Activated B cell treated with CpG ODN at 0.5 μM for 24 hours (primary cell): ENCODE results near the gene TRRAP. TPM values are rescaled to one million over a fixed set of nuclear protein-coding genes. Genes with fewer than 3 reads are reported as not detected.

Source experiments
- ATAC-seq: fragments of 200-7000 bp; cut with Tn5 transposase; one replicate; pipeline ENCODE4 v1.10.0; 2021; ENCODE audit warnings: low read depth, mild to moderate bottlenecking, moderate library complexity
- CTCF ChIA-PET: fragments of 350-600 bp; sonication (Branson Sonifier 250); formaldehyde crosslinking; loops from one replicate; lab custom pipeline; 2021; ENCODE audit warnings: antibody characterized with exemption; lab: Charles Lee
- POLR2A ChIA-PET: fragments of 350-600 bp; sonication (Branson Sonifier 250); formaldehyde crosslinking; loops from one replicate; lab custom pipeline; 2021; ENCODE audit warnings: antibody characterized with exemption; lab: Charles Lee
- DNase-seq: peaks from one replicate; pipeline ENCODE4 v3.0.0; 2022
- H3K27ac Mint-ChIP-seq: one replicate; pipeline ENCODE4 v1.8.0; 2020; ENCODE audit warnings: mixed read lengths
- H3K27me3 Mint-ChIP-seq: one replicate; pipeline ENCODE4 v1.8.0; 2021; ENCODE audit warnings: mixed read lengths
- H3K36me3 Mint-ChIP-seq: one replicate; pipeline ENCODE4 v1.8.0; 2021; ENCODE audit warnings: low read depth, mixed read lengths
- H3K4me1 Mint-ChIP-seq: one replicate; pipeline ENCODE4 v1.8.0; 2021; ENCODE audit warnings: mixed read lengths
- H3K4me3 Mint-ChIP-seq: one replicate; pipeline ENCODE4 v1.8.0; 2020; ENCODE audit warnings: mild to moderate bottlenecking, mixed read lengths
- H3K9me3 Mint-ChIP-seq: one replicate; pipeline ENCODE4 v1.8.0; 2020; ENCODE audit warnings: mixed read lengths
- intact Hi-C: fragments of 100-400 bp; cut with micrococcal nuclease; formaldehyde crosslinking; loops from one replicate; pipeline ENCODE4 v1.15.1; 2024
- total RNA-seq: library from RNA; stranded (reverse); gene quantifications from 2 replicates; pipeline ENCODE4 v1.2.3, GENCODE V29; 2022
- TF ChIP-seq, protein P1 (sequence below): fragments of 200-600 bp; IDR thresholded peaks from one replicate; pipeline ENCODE4 v1.8.0; 2022; ENCODE audit warnings: antibody characterized with exemption, mild to moderate bottlenecking

TRRAP gene
- total RNA-seq, 1 donor from 2014 or later = 77.9 TPM

- POLR2A ChIA-PET = interaction anchor here (1.1 kb wide), 1 partner anchor 19 kb away, joined by 3 read pairs; no protein-coding TSS in a partner anchor
- Mint-ChIP-seq H3K36me3 (peaks cover 81% of the 10 kb centered on the region), H3K27ac (no peak overlapping the region), H3K4me1 (no peaks in the 10 kb centered on the region), H3K27me3 (no peaks in the 10 kb centered on the region), H3K9me3 (no peaks in the 10 kb centered on the region), H3K4me3 (no peak overlapping the region)
- DNase-seq (no peak), ATAC-seq (no peak)
- TF ChIP-seq, protein P1, sequence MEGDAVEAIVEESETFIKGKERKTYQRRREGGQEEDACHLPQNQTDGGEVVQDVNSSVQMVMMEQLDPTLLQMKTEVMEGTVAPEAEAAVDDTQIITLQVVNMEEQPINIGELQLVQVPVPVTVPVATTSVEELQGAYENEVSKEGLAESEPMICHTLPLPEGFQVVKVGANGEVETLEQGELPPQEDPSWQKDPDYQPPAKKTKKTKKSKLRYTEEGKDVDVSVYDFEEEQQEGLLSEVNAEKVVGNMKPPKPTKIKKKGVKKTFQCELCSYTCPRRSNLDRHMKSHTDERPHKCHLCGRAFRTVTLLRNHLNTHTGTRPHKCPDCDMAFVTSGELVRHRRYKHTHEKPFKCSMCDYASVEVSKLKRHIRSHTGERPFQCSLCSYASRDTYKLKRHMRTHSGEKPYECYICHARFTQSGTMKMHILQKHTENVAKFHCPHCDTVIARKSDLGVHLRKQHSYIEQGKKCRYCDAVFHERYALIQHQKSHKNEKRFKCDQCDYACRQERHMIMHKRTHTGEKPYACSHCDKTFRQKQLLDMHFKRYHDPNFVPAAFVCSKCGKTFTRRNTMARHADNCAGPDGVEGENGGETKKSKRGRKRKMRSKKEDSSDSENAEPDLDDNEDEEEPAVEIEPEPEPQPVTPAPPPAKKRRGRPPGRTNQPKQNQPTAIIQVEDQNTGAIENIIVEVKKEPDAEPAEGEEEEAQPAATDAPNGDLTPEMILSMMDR = no peak
- intact Hi-C loops = no loop called here
- CTCF ChIA-PET = no interaction called here
Observed at GRCh38 chr7:98910427-98910826, 32.1 kb downstream of the TRRAP start.

GRCh38 chr7:98911916-98912315 is 33.6 kb downstream of the TRRAP start:
- no peak overlapping the region for H3K4me3 Mint-ChIP-seq
- ChIA-PET CTCF (interaction anchor here (1.2 kb wide), 1 partner anchor 33 kb away, joined by 3 read pairs; the partner anchor contains the start of gene TRRAP), POLR2A (no interaction called here)
- intact Hi-C loops = no loop called here
- no peak for DNase-seq
- peaks cover 82% of the 10 kb centered on the region for H3K36me3 Mint-ChIP-seq
- H3K9me3 Mint-ChIP-seq = no peaks in the 10 kb centered on the region
- H3K4me1 Mint-ChIP-seq = no peaks in the 10 kb centered on the region
- TF ChIP-seq, protein P1 = no peak
- no peak for ATAC-seq
- H3K27me3 Mint-ChIP-seq = no peaks in the 10 kb centered on the region
- no peak overlapping the region for H3K27ac Mint-ChIP-seq

- Mint-ChIP-seq H3K27me3 (no peaks in the 10 kb centered on the region), H3K36me3 (peaks cover 85% of the 10 kb centered on the region), H3K27ac (no peak overlapping the region), H3K4me3 (no peak overlapping the region), H3K4me1 (no peaks in the 10 kb centered on the region), H3K9me3 (no peaks in the 10 kb centered on the region)
- TF ChIP-seq, protein P1 = no peak
- intact Hi-C loops = loop anchor here (1.0 kb wide), 1 partner anchor 480 kb away; no protein-coding TSS in a partner anchor
- ATAC-seq (no peak), DNase-seq (no peak)
- CTCF ChIA-PET = no interaction called here
- POLR2A ChIA-PET = no interaction called here
Observed at GRCh38 chr7:98913026-98913425, 34.7 kb downstream of the TRRAP start.

- intact Hi-C loops = loop anchor here (1.0 kb wide), 1 partner anchor 480 kb away; no protein-coding TSS in a partner anchor
- H3K27me3 Mint-ChIP-seq = no peaks in the 10 kb centered on the region
- no peaks in the 10 kb centered on the region for H3K9me3 Mint-ChIP-seq
- no peak overlapping the region for H3K4me3 Mint-ChIP-seq
- DNase-seq (no peak), ATAC-seq (no peak)
- peaks cover 84% of the 10 kb centered on the region for H3K36me3 Mint-ChIP-seq
- TF ChIP-seq, protein P1 = no peak
- H3K27ac Mint-ChIP-seq = no peak overlapping the region
- ChIA-PET CTCF (no interaction called here), POLR2A (no interaction called here)
- H3K4me1 Mint-ChIP-seq = no peaks in the 10 kb centered on the region
Observed at GRCh38 chr7:98913612-98914011, 35.3 kb downstream of the TRRAP start.

GRCh38 chr7:98917331-98917730 is 39.0 kb downstream of the TRRAP start:
- H3K27me3 Mint-ChIP-seq = no peaks in the 10 kb centered on the region
- no peak for ATAC-seq
- intact Hi-C loops = no loop called here
- ChIA-PET CTCF (no interaction called here), POLR2A (no interaction called here)
- H3K4me1 Mint-ChIP-seq = no peaks in the 10 kb centered on the region
- H3K27ac Mint-ChIP-seq = no peak overlapping the region
- no peak for DNase-seq
- H3K4me3 Mint-ChIP-seq = no peak overlapping the region
- TF ChIP-seq, protein P1 = no peak
- no peaks in the 10 kb centered on the region for H3K9me3 Mint-ChIP-seq
- H3K36me3 Mint-ChIP-seq = peaks cover 82% of the 10 kb centered on the region
